Heart left ventricle (tissue), 16 donors: ENCODE measurements around the gene MEP1B. TPM values are rescaled to one million over a fixed set of nuclear protein-coding genes. Genes with fewer than 3 reads are reported as not detected.

Experiments
- ATAC-seq, 4 donors: fragments of 200-7000 bp; cut with Tn5 transposase; one replicate each; pipeline ENCODE4 v1.9.1; 2020 to 2022; ENCODE audit warnings: moderate library complexity in 4 of 4, mild to moderate bottlenecking in 3 of 4, moderate number of reproducible peaks in 1 of 4
- DNase-seq, 5 donors: peaks; one replicate each; pipeline ENCODE4 v3.0.0-alpha.2; 2020
- H3K27ac ChIP-seq, 12 donors: fragments of 200-600 bp; sonication (generic) in 4 of 12; one replicate each; pipeline versions ENCODE4 v1.5.0 to v1.8.0; 2016 to 2022; ENCODE audit warnings: mild to moderate bottlenecking in 2 of 12
- H3K27me3 ChIP-seq, 9 donors: fragments of 200-600 bp; sonication (generic) in 2 of 9; one replicate each; pipeline versions ENCODE4 v1.5.1 to v1.8.0; 2016 to 2022; ENCODE audit warnings: mild to moderate bottlenecking in 3 of 9
- H3K36me3 ChIP-seq, 9 donors: fragments of 200-600 bp; sonication (generic) in 2 of 9; one replicate each; pipeline versions ENCODE4 v1.5.0 to v1.8.0; 2018 to 2022; ENCODE audit warnings: mild to moderate bottlenecking in 2 of 9
- H3K4me1 ChIP-seq, 12 donors: fragments of 200-600 bp; sonication (generic) in 4 of 12; one replicate each; pipeline versions ENCODE4 v1.5.0 to v1.8.0; 2016 to 2022; ENCODE audit warnings: mild to moderate bottlenecking in 3 of 12
- H3K4me3 ChIP-seq, 12 donors: fragments of 200-600 bp; sonication (generic) in 4 of 12; one replicate each; pipeline versions ENCODE4 v1.5.0 to v1.8.0; 2017 to 2022; ENCODE audit warnings: mild to moderate bottlenecking in 9 of 12, moderate library complexity in 4 of 12
- H3K9me3 ChIP-seq, 12 donors: fragments of 200-600 bp; sonication (generic) in 4 of 12; one replicate each; pipeline versions ENCODE4 v1.5.0 to v1.8.0; 2016 to 2022; ENCODE audit warnings: mild to moderate bottlenecking in 1 of 12
- POLR2A ChIP-seq, 2 donors: fragments of 450-650 bp; IDR thresholded peaks; one replicate each; pipeline ENCODE4 v1.6.1; 2017; ENCODE audit warnings: antibody characterized with exemption in 2 of 2, mild to moderate bottlenecking in 2 of 2, moderate library complexity in 2 of 2
- WGBS, 4 donors: extraction: QIAGEN DNeasy Blood & Tissue Kit in 2 of 4; methylation state at CpG; one replicate each; pipeline versions ENCODE4 v1.1.5 to v1.1.7; 2013 to 2018; 5-methylcytosine and 5-hydroxymethylcytosine counted together
- intact Hi-C, 10 donors: fragments of 100-400 bp; cut with DNase I; formaldehyde crosslinking; loops; one replicate each; pipeline versions ENCODE4 v1.11.1 to v1.14.2; 2022
- polyA plus RNA-seq, 2 donors: library from polyadenylated mRNA; stranded (reverse); fragments of 200-250 nt; gene quantifications; one replicate each; pipeline ENCODE4 v1.2.3, GENCODE V29; 2013
- total RNA-seq, 9 donors: library from RNA; depleted of rRNA in 2 of 9; stranded (reverse); fragments of >200 nt in 2 of 9; fragmentation: NEBNext Ultra II Directional in 3 of 9; extraction: Animal tissue kit (Norgen Biotek cat#: 25700) in 3 of 9; gene quantifications; one replicate each; pipeline versions ENCODE4 v1.1.0 to v1.2.4, GENCODE V29; 2016 to 2023
- TF ChIP-seq, protein P1 (sequence below), 12 donors: fragments of 200-600 bp; sonication (generic) in 4 of 12; IDR thresholded peaks; one replicate each; pipeline versions ENCODE4 v1.5.0 to v1.8.0; 2018 to 2022; ENCODE audit warnings: antibody characterized with exemption in 12 of 12, mild to moderate bottlenecking in 5 of 12
- donor health status: ischemic (EF 13 %, LVEDD 7.1; RV severe dilation, severe dysfunction).
- donor health status: healthy with polysubstance abuse.
- donor health status: DM: no; HTN: yes; CAD: no.
- donor health status: DM: no; HTN: no; CAD: no.
- donor health status: ischemic (EF 25% LVEDD 6.9; RV normal size, moderate dysfunction).
- donor health status: ischemic (EF 25% LVEDD 5.7; RV mildly dilated, moderate dysfunction).
- donor health status: healthy.
- donor health status: DM: yes; HTN: yes; CAD: no.
- donor health status: ischemic (EF 35%, LVEDD 5.7; RV mildly dilated, moderate dysfunction).
- donor health status: nonischemic (EF 11% LVEDD 7.7; RV severe dilation, severe dysfunction).
- donor health status: DM: yes; HTN: yes; CAD: no.
- donor health status: PGD.
- donor health status: ischemic (EF 29% LVEDD 5.4; RV normal size, mild dysfunction).
- donor health status: nonischemic (EF 23%, LVEDD 6.1; RV moderate dilation, normal function).

MEP1B gene
- total and polyA plus RNA-seq, 11 donors, result 0.17 TPM; not detected in 10

DNA sequence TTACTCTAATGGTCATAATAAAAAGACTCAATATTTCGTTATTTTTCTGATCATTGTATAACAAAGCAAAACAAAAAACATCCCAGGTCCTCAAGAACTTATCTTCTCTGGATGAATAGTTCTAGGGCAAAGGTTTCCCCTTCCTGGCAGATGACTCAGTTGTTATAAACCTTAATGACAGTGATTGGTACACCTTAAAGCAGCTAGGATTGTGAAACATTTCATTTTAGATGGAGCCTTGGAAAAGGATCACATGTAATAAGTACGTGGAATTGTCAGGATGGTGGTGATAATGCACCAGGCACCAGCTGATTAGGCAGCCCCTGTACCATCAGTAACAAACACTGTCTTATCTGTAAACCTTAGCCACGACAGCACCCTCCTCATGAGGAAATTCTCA, 47.2 kb downstream of the MEP1B start:
- Histone ChIP-seq H3K9me3 (no peaks in the 10 kb centered on the region), H3K4me3 (no peak overlapping the region), H3K27me3 (no peaks in the 10 kb centered on the region), H3K36me3 (no peaks in the 10 kb centered on the region), H3K4me1 (no peaks in the 10 kb centered on the region), H3K27ac (no peak overlapping the region)
- TF ChIP-seq, protein P1, sequence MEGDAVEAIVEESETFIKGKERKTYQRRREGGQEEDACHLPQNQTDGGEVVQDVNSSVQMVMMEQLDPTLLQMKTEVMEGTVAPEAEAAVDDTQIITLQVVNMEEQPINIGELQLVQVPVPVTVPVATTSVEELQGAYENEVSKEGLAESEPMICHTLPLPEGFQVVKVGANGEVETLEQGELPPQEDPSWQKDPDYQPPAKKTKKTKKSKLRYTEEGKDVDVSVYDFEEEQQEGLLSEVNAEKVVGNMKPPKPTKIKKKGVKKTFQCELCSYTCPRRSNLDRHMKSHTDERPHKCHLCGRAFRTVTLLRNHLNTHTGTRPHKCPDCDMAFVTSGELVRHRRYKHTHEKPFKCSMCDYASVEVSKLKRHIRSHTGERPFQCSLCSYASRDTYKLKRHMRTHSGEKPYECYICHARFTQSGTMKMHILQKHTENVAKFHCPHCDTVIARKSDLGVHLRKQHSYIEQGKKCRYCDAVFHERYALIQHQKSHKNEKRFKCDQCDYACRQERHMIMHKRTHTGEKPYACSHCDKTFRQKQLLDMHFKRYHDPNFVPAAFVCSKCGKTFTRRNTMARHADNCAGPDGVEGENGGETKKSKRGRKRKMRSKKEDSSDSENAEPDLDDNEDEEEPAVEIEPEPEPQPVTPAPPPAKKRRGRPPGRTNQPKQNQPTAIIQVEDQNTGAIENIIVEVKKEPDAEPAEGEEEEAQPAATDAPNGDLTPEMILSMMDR (IDR thresholded peaks at IDR 0.05), result no peak
- no peak for TF ChIP-seq POLR2A (IDR thresholded peaks at IDR 0.05)
- intact Hi-C loops, result no loop called here
- ATAC-seq (no peak), DNase-seq (no peak)
- 62 to 71% (median 65%) methylated on average over 3 of the region's 3 CpGs for WGBS, 4 donors

- DNase-seq (no peak), ATAC-seq (no peak)
- no peak for TF ChIP-seq POLR2A (IDR thresholded peaks at IDR 0.05)
- intact Hi-C loops, result no loop called here
- Histone ChIP-seq H3K4me1 (no peaks in the 10 kb centered on the region), H3K27ac (no peak overlapping the region), H3K27me3 (no peaks in the 10 kb centered on the region), H3K9me3 (no peaks in the 10 kb centered on the region), H3K36me3 (no peaks in the 10 kb centered on the region), H3K4me3 (no peak overlapping the region)
- 85 to 90% (median 89%) methylated on average over 5 of the region's 5 CpGs for WGBS, 4 donors
Observed at GRCh38 chr18:32238635-32239268, 48.9 kb downstream of the MEP1B start.

DNA sequence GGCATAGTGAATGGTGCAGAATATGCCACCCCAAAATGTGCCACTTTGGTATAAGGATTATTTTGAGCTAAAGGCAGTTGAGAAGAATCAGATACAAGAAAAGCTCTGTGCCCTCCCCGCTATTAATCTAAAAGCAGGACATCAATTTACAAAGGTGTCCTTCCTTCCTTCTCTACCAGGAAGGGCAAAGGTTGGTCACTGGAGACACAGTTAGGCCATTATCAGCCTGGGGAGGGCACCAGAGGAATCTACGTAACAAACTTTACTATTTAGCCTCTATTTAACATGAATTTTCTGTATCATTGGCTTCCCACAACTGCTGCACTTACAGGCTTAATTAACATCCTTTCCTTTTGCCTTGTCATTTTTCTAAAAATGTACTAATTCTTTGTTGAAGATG, 52.6 kb downstream of the MEP1B start:
- H3K4me1 ChIP-seq, result no peaks in the 10 kb centered on the region
- no peaks in the 10 kb centered on the region for H3K36me3 ChIP-seq
- TF ChIP-seq, protein P1 (IDR thresholded peaks at IDR 0.05), result no peak
- no peak for TF ChIP-seq POLR2A (IDR thresholded peaks at IDR 0.05)
- no peak for ATAC-seq
- no peak overlapping the region for H3K4me3 ChIP-seq
- 78 to 85% (median 83%) methylated on average over 2 of the region's 2 CpGs for WGBS, 4 donors
- no peaks in the 10 kb centered on the region for H3K9me3 ChIP-seq
- intact Hi-C loops, result no loop called here
- H3K27ac ChIP-seq, result no peak overlapping the region
- no peaks in the 10 kb centered on the region for H3K27me3 ChIP-seq
- no peak for DNase-seq

- Histone ChIP-seq H3K27ac (no peak overlapping the region), H3K36me3 (no peaks in the 10 kb centered on the region), H3K9me3 (no peaks in the 10 kb centered on the region), H3K27me3 (no peaks in the 10 kb centered on the region), H3K4me3 (no peak overlapping the region), H3K4me1 (no peaks in the 10 kb centered on the region)
- ATAC-seq (peak in 2 of 4 donors; percentile 53 to 69), DNase-seq (peak in 1 of 5 donors; percentile 6)
- intact Hi-C loops, result no loop called here
- TF ChIP-seq, protein P1 (IDR thresholded peaks at IDR 0.05), result no peak
- no peak for TF ChIP-seq POLR2A (IDR thresholded peaks at IDR 0.05)
- WGBS, 4 donors, result 66 to 76% (median 75%) methylated on average over 3 to 6 of the region's 6 CpGs
Observed at GRCh38 chr18:32243358-32243757, 53.5 kb downstream of the MEP1B start.

DNA sequence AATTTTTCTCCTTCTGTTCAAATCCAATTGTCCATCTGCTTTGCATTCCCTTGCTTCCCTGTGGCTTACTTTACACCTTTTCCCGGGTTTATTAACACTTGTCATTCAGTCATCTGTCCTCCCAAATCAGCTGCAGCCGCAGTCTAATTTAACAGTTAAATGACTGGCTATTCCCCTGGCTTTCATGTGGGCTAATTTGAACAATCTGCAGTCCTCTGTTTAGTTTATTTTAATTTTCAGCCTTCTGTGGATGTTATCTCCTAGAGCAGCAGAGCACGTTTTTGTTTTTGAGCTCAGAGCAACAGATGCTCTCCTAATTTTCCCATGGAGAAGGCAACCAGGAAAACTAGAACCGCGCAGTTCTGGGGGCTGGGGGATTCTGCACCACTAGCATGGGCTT, 55.0 kb downstream of the MEP1B start:
- no peak for TF ChIP-seq POLR2A (IDR thresholded peaks at IDR 0.05)
- intact Hi-C loops, result no loop called here
- 68 to 71% (median 69%) methylated on average over 5 of the region's 5 CpGs for WGBS, 4 donors
- Histone ChIP-seq H3K27me3 (no peaks in the 10 kb centered on the region), H3K4me1 (no peaks in the 10 kb centered on the region), H3K36me3 (no peaks in the 10 kb centered on the region), H3K4me3 (no peak overlapping the region), H3K27ac (no peak overlapping the region), H3K9me3 (no peaks in the 10 kb centered on the region)
- DNase-seq, result no peak
- no peak for ATAC-seq
